GM23248 (cell line): Measurements from ENCODE around the gene AGAP1.

Source experiments
- EZH2 ChIP-seq: fragments of 200-600 bp; sonication (generic); IDR thresholded peaks from 2 replicates; pipeline ENCODE4 v1.6.1; 2018; ENCODE audit warnings: antibody characterized with exemption, mild to moderate bottlenecking; ENCODE audit not compliant: insufficient read depth, poor library complexity, severe bottlenecking
- EZH2phosphoT487 ChIP-seq: fragments of 200-600 bp; sonication (generic); IDR thresholded peaks from 2 replicates; pipeline ENCODE4 v1.6.1; 2018; ENCODE audit warnings: antibody characterized with exemption, moderate library complexity, mild to moderate bottlenecking, low read depth; ENCODE audit not compliant: insufficient read depth

DNA sequence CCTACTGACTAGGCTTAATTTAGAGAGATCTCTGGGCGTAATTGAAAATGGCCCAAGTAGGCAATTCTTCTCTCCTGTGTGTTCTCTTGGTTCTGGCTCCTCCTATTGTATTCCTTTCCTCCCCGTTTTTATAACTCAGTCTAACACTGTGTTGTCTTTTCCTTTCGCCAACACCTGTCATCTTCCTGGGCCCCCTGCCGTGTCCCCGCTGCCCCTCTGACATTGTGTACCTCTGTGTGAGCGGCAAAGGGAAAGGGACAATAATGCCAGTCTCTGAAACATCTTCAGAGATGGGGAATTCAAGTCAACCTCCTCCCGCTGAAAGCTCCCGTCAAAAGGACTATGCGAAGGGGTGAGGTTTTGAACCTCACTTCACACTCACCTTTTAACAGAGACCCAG, 463.4 kb downstream of the AGAP1 start:
- TF ChIP-seq EZH2: no peak
- no peak for TF ChIP-seq EZH2phosphoT487
